HG03280 (cell line): ENCODE measurements around the gene GMEB2.

Experiments used
- ATAC-seq: cut with Tn5 transposase; IDR thresholded peaks from one replicate; pipeline ENCODE4 v1.9.1; 2021; ENCODE audit warnings: mild to moderate bottlenecking, moderate library complexity; ENCODE audit not compliant: unreplicated experiment

Gene GMEB2

DNA sequence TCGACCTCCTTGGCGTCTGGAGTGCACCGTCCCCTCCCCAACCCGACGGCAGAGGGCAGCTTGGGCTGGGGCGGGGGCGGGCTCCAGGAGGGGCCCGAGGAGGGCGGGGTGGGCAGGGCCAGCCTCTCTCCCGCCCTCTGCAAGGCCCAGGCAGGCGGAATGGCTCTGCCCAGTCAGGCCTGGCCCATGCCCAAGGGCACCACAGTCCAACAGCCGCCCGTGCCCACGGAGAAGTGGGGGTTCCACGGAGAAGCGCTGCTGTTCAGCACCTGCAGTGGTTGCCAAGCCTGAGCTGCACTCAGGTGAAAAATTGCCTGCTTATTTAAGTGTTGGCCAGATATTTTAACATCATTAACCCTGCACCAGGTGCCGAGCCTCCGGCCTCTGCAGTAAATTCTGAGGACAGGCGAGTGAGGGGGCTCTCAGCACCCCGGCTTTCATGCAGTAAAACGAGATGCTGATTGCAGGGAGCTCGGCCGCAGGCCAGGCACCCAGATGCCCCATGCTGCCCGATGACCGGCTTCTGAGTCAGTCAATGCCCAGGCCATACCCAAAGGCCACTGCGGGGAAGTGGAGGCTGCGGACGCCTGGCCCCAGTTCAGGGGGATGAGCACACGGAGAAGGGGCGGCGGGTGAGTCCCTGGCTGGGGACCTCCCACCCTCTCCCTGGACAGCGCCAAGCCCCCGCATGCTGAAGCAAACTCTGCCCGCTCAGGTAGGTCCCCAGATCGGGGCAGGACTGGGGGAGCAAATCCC, 79.0 kb downstream of the GMEB2 start, which contains the start of gene SRMS:
Gene SRMS (minus strand): TSS at position 25 of the 756 bp plus-strand sequence. CDS start 286 bp downstream, outside the sequence.
- ATAC-seq: no peak

GRCh38 chr20:63546956-63547724, 79.8 kb downstream of the GMEB2 start:
- no peak for ATAC-seq

DNA sequence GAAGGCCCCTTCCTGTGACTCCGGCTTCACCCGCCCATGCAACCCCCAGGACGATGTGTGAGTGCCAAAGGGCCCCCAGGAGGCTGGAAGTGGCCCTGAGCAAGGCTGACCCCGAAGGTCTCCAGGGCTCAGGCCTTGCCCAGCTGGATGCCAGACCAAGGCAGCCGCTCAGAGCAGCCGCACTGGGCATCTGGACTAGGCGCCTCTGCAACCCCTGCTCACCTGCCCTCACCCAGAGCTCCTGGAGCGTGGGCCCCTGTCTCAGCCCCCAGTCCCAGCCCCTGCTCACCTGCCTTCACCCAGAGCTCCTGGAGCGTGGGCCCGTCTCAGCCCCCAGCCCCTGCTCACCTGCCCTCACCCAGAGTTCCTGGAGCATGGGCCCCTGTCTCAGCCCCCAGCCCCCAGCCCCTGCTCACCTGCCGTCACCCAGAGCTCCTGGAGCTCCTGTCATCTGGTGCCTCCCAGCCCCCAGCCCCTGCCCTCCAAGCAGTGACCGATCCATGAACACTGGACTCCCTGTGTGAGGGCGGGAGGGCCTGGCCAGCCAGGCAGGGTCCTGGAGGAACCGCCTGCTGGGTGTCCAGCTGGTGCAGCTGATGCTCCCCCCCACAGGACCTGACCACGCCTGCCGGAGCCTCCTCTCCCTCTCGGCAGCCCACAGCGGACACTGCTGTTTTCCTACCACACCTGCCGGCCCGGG, 80.5 kb downstream of the GMEB2 start:
- ATAC-seq: no peak

DNA sequence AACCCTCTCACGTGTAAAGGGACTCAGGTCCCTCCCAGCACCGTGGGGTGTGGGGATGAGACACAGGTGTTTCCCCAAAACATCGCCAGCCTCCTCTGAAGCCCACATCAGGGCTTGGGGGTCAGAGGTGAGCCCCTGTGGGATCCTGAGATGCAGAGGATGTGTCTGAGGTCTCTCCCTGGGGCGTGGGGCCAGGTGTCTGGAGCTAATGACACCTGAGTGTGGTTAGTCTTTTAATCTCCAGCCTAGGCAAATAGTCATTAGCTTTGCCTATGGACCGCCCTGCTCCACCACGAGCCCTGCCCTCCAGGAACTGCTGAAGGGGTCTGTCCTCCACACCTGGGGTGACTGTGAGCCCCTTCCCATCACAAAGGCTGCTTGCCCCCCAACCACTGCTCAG, 81.1 kb downstream of the GMEB2 start:
- no peak for ATAC-seq

DNA sequence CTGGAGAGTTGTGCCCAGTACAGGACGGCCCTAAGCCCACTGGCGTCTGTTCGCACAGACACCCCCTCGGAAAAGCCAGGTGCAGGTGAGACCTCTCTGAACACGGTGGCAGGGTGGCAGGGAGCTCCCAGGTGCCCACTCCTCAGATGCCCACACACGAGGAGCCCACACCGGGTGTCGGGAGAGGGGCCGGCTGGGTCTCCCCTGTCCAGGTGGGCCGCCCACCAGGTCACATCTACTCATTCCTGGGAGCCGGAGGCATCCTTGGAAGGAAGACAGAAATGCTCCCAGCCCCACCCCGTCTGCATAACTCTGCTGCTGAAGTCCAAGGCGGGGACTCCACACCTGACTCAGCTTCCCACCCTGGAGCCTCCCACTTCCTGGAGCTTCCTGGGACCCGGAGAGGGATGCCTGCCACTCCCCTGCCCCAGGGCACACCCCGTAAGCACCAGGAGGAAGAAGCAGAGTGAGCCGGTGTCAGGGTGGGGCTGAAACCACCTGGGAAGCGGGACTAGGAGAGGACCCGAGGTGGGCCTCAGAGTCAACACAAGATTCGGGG, 81.9 kb downstream of the GMEB2 start:
- ATAC-seq: no peak

GRCh38 chr20:63544241-63544957, 82.5 kb downstream of the GMEB2 start:
- no peak for ATAC-seq

DNA sequence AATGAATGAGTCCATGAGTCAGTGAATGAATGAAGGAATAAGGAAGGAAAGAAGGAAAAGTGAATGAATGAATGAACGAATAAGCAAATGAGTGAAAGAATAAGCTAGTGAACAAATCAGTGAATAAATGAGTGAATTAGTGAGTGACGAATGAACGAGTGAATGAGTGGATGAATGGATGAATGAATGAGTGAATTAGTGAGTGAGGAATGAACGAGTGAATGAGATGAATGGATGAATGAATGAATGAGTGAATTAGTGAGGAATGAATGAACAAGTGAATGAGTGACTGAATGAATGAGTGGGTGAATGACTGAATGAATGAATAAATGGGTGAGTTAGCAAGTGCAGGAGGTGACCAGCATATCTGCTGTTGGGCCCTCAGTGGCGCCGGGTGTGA, 83.2 kb downstream of the GMEB2 start:
- no peak for ATAC-seq

- ATAC-seq: peak; percentile 4
Observed at GRCh38 chr20:63543131-63543530, 83.8 kb downstream of the GMEB2 start.

- peak; percentile 36 for ATAC-seq
Observed at GRCh38 chr20:63542696-63543095, 84.2 kb downstream of the GMEB2 start.

- ATAC-seq: no peak
Observed at GRCh38 chr20:63542031-63542559, 84.8 kb downstream of the GMEB2 start.

GRCh38 chr20:63541371-63541770, 85.5 kb downstream of the GMEB2 start:
- no peak for ATAC-seq

DNA sequence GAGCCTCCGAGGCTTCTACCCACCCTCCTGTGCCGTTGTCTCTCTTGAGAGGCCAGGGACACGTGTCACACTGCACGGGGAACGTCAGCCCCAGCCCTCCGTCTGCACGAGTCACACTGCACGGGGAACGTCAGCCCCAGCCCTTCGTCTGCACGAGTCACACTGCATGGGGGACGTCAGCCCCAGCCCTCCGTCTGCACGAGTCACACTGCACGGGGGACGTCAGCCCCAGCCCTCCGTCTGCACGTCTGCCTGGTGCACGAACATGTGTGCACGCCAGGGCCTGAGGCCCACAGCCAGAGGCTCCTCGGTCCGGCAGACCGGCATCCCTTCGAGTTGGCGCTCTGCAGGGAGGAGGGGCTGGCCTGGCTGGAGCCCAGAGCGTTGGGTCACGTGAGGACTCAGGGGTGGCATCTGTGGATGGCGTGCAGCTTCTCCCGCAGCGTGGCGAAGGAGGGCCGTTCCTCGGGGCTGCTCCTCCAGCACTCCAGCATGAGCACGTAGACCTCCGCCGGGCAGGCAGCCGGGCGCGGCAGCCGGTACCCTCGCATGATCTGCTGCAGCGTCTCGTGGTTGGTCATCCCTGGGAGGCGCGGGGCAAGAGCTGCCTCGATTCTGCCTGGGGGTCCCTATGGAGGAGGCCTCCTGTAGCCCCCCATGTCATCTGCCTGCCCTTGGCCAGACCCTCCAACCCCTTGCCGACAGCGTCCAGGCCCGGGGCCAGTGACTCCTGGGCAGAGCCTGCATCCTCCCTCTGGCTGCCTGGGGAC, 86.3 kb downstream of the GMEB2 start:
- ATAC-seq: no peak

GRCh38 chr20:63539441-63540370, 87.2 kb downstream of the GMEB2 start:
- no peak for ATAC-seq

DNA sequence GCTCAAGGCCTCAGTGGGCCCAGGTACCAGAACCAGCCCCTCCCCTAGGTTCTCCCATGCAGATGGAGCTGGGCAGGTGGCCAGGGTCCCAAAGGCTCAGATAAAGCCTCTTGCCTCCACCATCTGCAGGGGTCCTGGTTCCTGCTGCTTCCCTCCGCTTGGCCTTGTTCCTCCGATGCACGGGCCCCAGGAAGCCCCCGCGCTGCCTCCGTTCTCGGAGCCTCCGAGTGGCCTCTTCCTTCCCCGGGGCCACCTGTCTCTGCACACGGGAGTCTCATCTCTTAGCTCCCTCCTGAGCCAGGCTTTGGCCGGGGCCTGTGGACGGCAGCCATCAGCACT, 87.8 kb downstream of the GMEB2 start:
- no peak for ATAC-seq

GRCh38 chr20:63538204-63539091, 88.5 kb downstream of the GMEB2 start:
- ATAC-seq: no peak
